SU-DHL-6 (cell line): ENCODE data around the gene NKAIN4.

Experiments
- EZH2phosphoT487 ChIP-seq: fragments of 200-600 bp; sonication (generic), shearing (Covaris generic); conservative IDR thresholded peaks from 2 replicates; pipeline ENCODE4 v1.6.1; 2018; ENCODE audit warnings: mild to moderate bottlenecking, antibody characterized with exemption, low read length, moderate library complexity, mixed read lengths
- TF ChIP-seq, protein P1 (sequence below): fragments of 200-600 bp; sonication (generic); IDR thresholded peaks from one replicate; pipeline ENCODE4 v1.5.1; 2017; ENCODE audit warnings: antibody characterized with exemption, mild to moderate bottlenecking, low read length, moderate library complexity; ENCODE audit not compliant: insufficient read depth, poor library complexity, severe bottlenecking

DNA sequence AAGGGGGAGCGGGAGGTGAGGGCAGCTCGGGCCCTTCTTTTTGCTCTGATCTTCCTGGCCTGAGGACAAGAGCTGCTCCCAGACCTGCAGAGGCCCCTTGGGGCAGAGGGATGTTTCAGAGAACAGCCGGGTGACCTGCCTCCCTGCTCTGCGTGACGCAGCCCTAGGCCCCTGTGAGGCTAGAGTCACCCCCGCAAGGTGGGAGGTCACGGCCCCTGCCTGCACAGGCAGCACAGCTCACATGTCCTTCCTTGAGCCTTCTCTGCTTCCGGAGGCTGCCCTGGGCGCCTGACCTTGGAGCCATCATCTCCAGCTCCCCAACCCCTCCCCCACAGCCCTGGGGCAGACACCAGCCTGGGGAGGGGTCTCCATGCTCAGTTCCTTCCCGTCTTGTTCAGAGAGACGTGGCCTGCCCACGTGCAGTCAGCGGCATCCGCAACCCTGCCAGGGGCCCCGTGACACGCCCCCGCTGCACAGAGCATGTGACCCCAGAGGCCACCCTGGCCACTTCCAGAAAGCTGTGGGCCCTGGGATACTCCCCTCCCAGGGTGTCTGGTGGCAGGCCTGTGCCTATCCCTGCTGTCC, 18.8 kb downstream of the NKAIN4 start, which contains the start of gene BIRC7:
- TF ChIP-seq, protein P1, sequence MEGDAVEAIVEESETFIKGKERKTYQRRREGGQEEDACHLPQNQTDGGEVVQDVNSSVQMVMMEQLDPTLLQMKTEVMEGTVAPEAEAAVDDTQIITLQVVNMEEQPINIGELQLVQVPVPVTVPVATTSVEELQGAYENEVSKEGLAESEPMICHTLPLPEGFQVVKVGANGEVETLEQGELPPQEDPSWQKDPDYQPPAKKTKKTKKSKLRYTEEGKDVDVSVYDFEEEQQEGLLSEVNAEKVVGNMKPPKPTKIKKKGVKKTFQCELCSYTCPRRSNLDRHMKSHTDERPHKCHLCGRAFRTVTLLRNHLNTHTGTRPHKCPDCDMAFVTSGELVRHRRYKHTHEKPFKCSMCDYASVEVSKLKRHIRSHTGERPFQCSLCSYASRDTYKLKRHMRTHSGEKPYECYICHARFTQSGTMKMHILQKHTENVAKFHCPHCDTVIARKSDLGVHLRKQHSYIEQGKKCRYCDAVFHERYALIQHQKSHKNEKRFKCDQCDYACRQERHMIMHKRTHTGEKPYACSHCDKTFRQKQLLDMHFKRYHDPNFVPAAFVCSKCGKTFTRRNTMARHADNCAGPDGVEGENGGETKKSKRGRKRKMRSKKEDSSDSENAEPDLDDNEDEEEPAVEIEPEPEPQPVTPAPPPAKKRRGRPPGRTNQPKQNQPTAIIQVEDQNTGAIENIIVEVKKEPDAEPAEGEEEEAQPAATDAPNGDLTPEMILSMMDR: no peak
- no peak for TF ChIP-seq EZH2phosphoT487
